Upper lobe of right lung (tissue), 1 donor: Measurements from ENCODE around the gene ABI1. TPM values are rescaled to one million over a fixed set of nuclear protein-coding genes. Genes with fewer than 3 reads are reported as not detected.

Experiments used
- ATAC-seq: fragments of 200-7000 bp; cut with Tn5 transposase; one replicate; pipeline ENCODE4 v1.9.1; 2020; ENCODE audit warnings: mild to moderate bottlenecking, moderate library complexity
- DNase-seq: peaks from one replicate; pipeline ENCODE4 v3.0.0-alpha.2; 2020
- H3K27ac ChIP-seq: fragments of 200-600 bp; one replicate; pipeline ENCODE4 v1.8.0; 2022
- H3K27me3 ChIP-seq: fragments of 200-600 bp; one replicate; pipeline ENCODE4 v1.8.0; 2022; ENCODE audit warnings: mild to moderate bottlenecking
- H3K36me3 ChIP-seq: fragments of 200-600 bp; one replicate; pipeline ENCODE4 v1.8.0; 2022
- H3K4me1 ChIP-seq: fragments of 200-600 bp; one replicate; pipeline ENCODE4 v1.8.0; 2022
- H3K4me3 ChIP-seq: fragments of 200-600 bp; one replicate; pipeline ENCODE4 v1.8.0; 2022; ENCODE audit warnings: mild to moderate bottlenecking
- H3K9me3 ChIP-seq: fragments of 200-600 bp; one replicate; pipeline ENCODE4 v1.8.0; 2022
- CTCF ChIP-seq: fragments of 200-600 bp; IDR thresholded peaks from one replicate; pipeline ENCODE4 v1.8.0; 2022; ENCODE audit warnings: antibody characterized with exemption
- intact Hi-C: fragments of 100-400 bp; cut with DNase I; formaldehyde crosslinking; loops from one replicate; pipeline ENCODE4 v1.11.0; 2022
- total RNA-seq: library from RNA; stranded (reverse); fragmentation: NEBNext Ultra II Directional; extraction: Animal tissue kit (Norgen Biotek cat#: 25700); gene quantifications from one replicate; pipeline ENCODE4 v1.2.1, GENCODE V29; 2021
- donor health status: DM: no; HTN: yes; CAD: no; lungs with severe emphysema.

Gene ABI1
- total RNA-seq, 1 donor from 2014 or later: 52.4 TPM

GRCh38 chr10:26835025-26835424, 25.7 kb downstream of the ABI1 start:
- DNase-seq: no peak
- H3K36me3 ChIP-seq: no peaks in the 10 kb centered on the region
- TF ChIP-seq CTCF: no peak

GRCh38 chr10:26832960-26833359, 27.8 kb downstream of the ABI1 start:
- Histone ChIP-seq H3K27ac (no peak overlapping the region), H3K27me3 (no peaks in the 10 kb centered on the region), H3K36me3 (no peaks in the 10 kb centered on the region), H3K9me3 (no peaks in the 10 kb centered on the region), H3K4me3 (no peak overlapping the region), H3K4me1 (no peaks in the 10 kb centered on the region)
- ATAC-seq (no peak), DNase-seq (no peak)
- TF ChIP-seq CTCF: no peak
- intact Hi-C loops: no loop called here

More at GRCh38 chr10:26835025-26835424, 25.7 kb downstream of the ABI1 start:
- H3K27me3 ChIP-seq: no peaks in the 10 kb centered on the region
- intact Hi-C loops: no loop called here
- H3K4me1 ChIP-seq: no peaks in the 10 kb centered on the region
- no peaks in the 10 kb centered on the region for H3K9me3 ChIP-seq
- H3K27ac ChIP-seq: no peak overlapping the region
- no peak overlapping the region for H3K4me3 ChIP-seq
- no peak for ATAC-seq

GRCh38 chr10:26831936-26832335, 28.8 kb downstream of the ABI1 start:
- H3K36me3 ChIP-seq: no peaks in the 10 kb centered on the region
- intact Hi-C loops: no loop called here
- TF ChIP-seq CTCF: no peak
- no peaks in the 10 kb centered on the region for H3K27me3 ChIP-seq
- H3K4me3 ChIP-seq: no peak overlapping the region
- no peaks in the 10 kb centered on the region for H3K4me1 ChIP-seq
- H3K9me3 ChIP-seq: no peaks in the 10 kb centered on the region
- DNase-seq: no peak
- H3K27ac ChIP-seq: no peak overlapping the region
- ATAC-seq: no peak

- no peak for TF ChIP-seq CTCF
These were observed 30.8 kb downstream of the ABI1 start for GRCh38 chr10:26829810-26830515.

GRCh38 chr10:26824015-26824690, 36.6 kb downstream of the ABI1 start:
- no peaks in the 10 kb centered on the region for H3K27me3 ChIP-seq
- intact Hi-C loops: no loop called here
- no peaks in the 10 kb centered on the region for H3K9me3 ChIP-seq
- no peak overlapping the region for H3K4me3 ChIP-seq
- H3K36me3 ChIP-seq: peaks cover 11% of the 10 kb centered on the region
- no peak for TF ChIP-seq CTCF
- DNase-seq: no peak
- H3K27ac ChIP-seq: no peak overlapping the region
- no peaks in the 10 kb centered on the region for H3K4me1 ChIP-seq
- ATAC-seq: no peak

More at GRCh38 chr10:26829810-26830515, 30.8 kb downstream of the ABI1 start:
- no peaks in the 10 kb centered on the region for H3K27me3 ChIP-seq
- DNase-seq: no peak
- H3K9me3 ChIP-seq: no peaks in the 10 kb centered on the region
- H3K27ac ChIP-seq: no peak overlapping the region
- intact Hi-C loops: no loop called here
- H3K4me3 ChIP-seq: no peak overlapping the region
- no peaks in the 10 kb centered on the region for H3K36me3 ChIP-seq
- no peak for ATAC-seq
- no peaks in the 10 kb centered on the region for H3K4me1 ChIP-seq
